Measurements from ENCODE around the gene SSTR4.

- TF ChIP-seq, protein P1, sequence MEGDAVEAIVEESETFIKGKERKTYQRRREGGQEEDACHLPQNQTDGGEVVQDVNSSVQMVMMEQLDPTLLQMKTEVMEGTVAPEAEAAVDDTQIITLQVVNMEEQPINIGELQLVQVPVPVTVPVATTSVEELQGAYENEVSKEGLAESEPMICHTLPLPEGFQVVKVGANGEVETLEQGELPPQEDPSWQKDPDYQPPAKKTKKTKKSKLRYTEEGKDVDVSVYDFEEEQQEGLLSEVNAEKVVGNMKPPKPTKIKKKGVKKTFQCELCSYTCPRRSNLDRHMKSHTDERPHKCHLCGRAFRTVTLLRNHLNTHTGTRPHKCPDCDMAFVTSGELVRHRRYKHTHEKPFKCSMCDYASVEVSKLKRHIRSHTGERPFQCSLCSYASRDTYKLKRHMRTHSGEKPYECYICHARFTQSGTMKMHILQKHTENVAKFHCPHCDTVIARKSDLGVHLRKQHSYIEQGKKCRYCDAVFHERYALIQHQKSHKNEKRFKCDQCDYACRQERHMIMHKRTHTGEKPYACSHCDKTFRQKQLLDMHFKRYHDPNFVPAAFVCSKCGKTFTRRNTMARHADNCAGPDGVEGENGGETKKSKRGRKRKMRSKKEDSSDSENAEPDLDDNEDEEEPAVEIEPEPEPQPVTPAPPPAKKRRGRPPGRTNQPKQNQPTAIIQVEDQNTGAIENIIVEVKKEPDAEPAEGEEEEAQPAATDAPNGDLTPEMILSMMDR (IDR thresholded peaks at IDR 0.05), result no peak
- no peak for TF ChIP-seq ZFX (IDR thresholded peaks at IDR 0.05; ENCODE audit: borderline replicate concordance)
Observed at GRCh38 chr20:22999756-23000155, 35.4 kb upstream of the SSTR4 start.
